Hepatocyte (in vitro differentiated cells): ENCODE measurements around the gene RPL36AL.

ENCODE experiments used
- EZH2 ChIP-seq: fragments of 200-600 bp; sonication (generic); IDR thresholded peaks from 2 replicates; pipeline ENCODE4 v1.6.1; 2016; ENCODE audit warnings: antibody characterized with exemption, mild to moderate bottlenecking, borderline replicate concordance
- TF ChIP-seq, protein P1 (sequence below): fragments of 200-600 bp; sonication (generic); IDR thresholded peaks from 2 replicates; pipeline ENCODE4 v1.5.1; 2016; ENCODE audit warnings: antibody characterized with exemption, mild to moderate bottlenecking; ENCODE audit not compliant: poor library complexity

GRCh38 chr14:49622022-49622607 is 1.7 kb upstream of the RPL36AL start:
- TF ChIP-seq, protein P1, sequence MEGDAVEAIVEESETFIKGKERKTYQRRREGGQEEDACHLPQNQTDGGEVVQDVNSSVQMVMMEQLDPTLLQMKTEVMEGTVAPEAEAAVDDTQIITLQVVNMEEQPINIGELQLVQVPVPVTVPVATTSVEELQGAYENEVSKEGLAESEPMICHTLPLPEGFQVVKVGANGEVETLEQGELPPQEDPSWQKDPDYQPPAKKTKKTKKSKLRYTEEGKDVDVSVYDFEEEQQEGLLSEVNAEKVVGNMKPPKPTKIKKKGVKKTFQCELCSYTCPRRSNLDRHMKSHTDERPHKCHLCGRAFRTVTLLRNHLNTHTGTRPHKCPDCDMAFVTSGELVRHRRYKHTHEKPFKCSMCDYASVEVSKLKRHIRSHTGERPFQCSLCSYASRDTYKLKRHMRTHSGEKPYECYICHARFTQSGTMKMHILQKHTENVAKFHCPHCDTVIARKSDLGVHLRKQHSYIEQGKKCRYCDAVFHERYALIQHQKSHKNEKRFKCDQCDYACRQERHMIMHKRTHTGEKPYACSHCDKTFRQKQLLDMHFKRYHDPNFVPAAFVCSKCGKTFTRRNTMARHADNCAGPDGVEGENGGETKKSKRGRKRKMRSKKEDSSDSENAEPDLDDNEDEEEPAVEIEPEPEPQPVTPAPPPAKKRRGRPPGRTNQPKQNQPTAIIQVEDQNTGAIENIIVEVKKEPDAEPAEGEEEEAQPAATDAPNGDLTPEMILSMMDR = no peak
- TF ChIP-seq EZH2 = no peak
